Adipocyte (in vitro differentiated cells): Measurements from ENCODE around the gene MEGF6.

Experiments
- DNase-seq: peaks from one replicate; pipeline ENCODE4 v3.0.0-alpha.2; 2015; ENCODE audit warnings: low read depth
- H3K27me3 ChIP-seq: replicated peaks from 2 replicates; pipeline ENCODE4 v1.7.0; 2013; ENCODE audit warnings: mild to moderate bottlenecking, low read length, moderate library complexity; ENCODE audit not compliant: control insufficient read depth, insufficient read depth
- H3K36me3 ChIP-seq: 2 replicates; pipeline ENCODE4 v1.7.0; 2013; ENCODE audit warnings: low read length, mild to moderate bottlenecking, moderate library complexity; ENCODE audit not compliant: control insufficient read depth, insufficient read depth, severe bottlenecking
- H3K4me1 ChIP-seq: 2 replicates; pipeline ENCODE4 v1.7.0; 2013; ENCODE audit warnings: mild to moderate bottlenecking, low read length, moderate library complexity; ENCODE audit not compliant: control insufficient read depth, insufficient read depth
- H3K4me3 ChIP-seq: 2 replicates; pipeline ENCODE4 v1.7.0; 2013; ENCODE audit warnings: mild to moderate bottlenecking, low read length, moderate library complexity
- H3K9ac ChIP-seq: 2 replicates; pipeline ENCODE4 v1.7.0; 2013; ENCODE audit warnings: mild to moderate bottlenecking, low read length, moderate library complexity
- H3K9me3 ChIP-seq: 2 replicates; pipeline ENCODE4 v1.7.0; 2013; ENCODE audit warnings: mild to moderate bottlenecking, low read length, moderate library complexity; ENCODE audit not compliant: control insufficient read depth

Gene MEGF6

DNA sequence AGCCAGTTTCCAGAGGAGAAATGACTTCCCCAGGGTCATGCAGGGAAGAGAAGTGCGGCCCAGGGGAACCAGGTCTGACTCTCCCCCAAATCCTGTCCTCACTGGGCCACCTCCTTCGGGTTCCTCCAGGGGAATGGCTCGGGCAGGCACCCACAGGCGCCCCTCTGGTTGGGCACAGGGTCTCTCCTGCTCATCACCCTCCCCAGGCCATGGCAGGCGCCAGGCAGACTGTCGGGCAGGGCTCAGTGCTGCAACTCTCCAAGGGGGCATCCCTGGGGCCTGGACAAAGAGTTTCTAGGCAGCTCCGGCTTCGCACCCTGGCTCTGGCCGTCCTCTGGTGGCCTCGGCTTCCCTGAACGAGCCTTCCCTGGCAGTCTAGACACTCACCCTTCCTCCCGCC, 75.6 kb downstream of the MEGF6 start:
- no peaks in the 10 kb centered on the region for H3K27me3 ChIP-seq
- H3K4me3 ChIP-seq: no peak overlapping the region
- no peak overlapping the region for H3K9ac ChIP-seq
- peaks cover 7% of the 10 kb centered on the region for H3K4me1 ChIP-seq
- no peaks in the 10 kb centered on the region for H3K36me3 ChIP-seq
- no peaks in the 10 kb centered on the region for H3K9me3 ChIP-seq
- no peak for DNase-seq

DNA sequence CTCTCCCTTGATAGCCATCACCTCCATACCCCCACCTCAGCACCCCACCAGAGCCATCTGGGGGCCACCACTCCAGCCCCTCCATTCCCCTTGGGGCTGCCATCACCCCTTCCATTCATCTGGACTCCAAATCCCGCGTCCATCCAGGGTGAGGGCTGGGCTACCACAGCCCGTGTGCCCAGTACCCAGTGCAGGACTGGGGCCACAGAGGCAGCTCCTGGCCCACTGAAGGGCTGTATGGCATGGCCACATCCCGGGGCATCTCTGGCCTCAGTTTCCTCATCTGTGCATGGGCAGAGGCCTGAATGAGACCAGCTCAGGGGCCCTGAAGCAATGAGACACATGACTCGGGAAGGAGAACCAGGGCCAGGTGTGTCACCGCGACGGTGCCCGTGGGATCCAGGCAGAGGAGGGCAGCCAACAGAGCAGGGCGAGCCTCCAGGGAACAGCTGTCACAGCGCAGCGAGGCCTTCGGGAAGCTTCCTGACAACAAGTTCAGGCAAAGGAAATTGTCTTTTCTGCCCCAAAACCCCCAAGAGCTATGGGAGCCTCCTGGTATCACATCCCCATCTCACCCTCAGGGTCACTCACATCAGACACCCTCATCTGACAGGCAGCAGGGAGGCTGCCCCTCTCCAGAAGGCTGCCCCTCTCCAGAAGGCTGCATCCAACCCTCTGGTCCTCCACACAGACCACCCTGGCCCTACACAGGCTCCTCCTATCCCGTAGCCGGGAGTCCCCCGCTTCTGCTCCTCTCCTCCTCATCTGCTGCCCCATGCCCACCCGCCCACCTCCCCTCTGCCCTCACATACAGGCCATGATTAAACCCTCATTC, 76.3 kb downstream of the MEGF6 start:
- no peak overlapping the region for H3K4me3 ChIP-seq
- no peaks in the 10 kb centered on the region for H3K27me3 ChIP-seq
- no peaks in the 10 kb centered on the region for H3K36me3 ChIP-seq
- H3K4me1 ChIP-seq: peaks cover 12% of the 10 kb centered on the region
- no peak for DNase-seq
- H3K9ac ChIP-seq: no peak overlapping the region
- H3K9me3 ChIP-seq: no peaks in the 10 kb centered on the region

DNA sequence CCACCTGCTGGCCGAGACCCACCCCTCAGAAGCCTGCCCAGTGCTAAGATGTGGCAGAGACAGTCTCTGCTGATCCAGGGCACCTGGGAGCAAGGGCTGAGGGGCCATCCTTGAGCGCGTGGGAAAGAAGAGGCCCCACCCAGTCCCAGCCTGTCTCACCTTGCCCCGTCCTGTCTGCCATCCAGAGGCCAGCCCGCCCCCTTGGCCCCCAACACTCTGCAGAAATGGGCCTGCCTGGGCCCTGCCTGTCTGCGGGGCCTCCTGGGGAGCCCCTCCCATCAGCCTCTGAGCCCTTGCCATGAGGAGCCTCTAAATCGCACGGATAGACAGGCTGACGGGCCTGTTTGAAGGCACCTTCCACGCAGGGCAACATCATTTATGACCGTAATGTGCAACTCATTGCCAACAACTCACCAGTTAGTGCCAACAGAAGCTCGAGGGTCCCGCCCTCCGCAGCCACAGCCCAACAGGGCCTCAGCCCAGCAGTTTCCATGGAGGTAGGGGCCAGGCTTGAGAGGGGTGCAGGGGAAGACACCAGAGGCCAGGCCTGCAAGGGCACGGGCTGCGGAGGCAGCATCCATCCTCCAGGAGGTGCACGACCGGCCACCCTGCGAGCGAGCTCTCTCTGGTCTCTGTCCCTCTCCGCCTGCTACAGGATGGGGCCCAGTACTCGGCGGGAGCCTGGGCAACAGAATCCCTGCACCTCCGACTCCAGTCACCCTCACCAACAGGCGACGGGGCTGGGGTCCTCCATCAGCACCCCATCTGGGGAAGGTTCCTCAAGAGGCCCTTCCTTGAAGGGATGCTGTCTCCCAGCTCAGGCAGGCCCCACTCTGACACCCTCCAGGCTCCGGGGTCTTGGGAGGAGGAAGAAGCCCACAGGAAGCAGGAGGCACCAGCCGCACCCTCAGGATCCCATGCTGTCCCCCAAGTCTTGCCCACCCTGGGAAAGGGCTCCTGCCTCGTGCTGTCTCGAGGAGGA, 78.0 kb downstream of the MEGF6 start:
- Histone ChIP-seq H3K4me3 (no peak overlapping the region), H3K27me3 (no peaks in the 10 kb centered on the region), H3K36me3 (no peaks in the 10 kb centered on the region), H3K9ac (no peak overlapping the region), H3K9me3 (no peaks in the 10 kb centered on the region), H3K4me1 (peaks cover 20% of the 10 kb centered on the region)
- DNase-seq: no peak

DNA sequence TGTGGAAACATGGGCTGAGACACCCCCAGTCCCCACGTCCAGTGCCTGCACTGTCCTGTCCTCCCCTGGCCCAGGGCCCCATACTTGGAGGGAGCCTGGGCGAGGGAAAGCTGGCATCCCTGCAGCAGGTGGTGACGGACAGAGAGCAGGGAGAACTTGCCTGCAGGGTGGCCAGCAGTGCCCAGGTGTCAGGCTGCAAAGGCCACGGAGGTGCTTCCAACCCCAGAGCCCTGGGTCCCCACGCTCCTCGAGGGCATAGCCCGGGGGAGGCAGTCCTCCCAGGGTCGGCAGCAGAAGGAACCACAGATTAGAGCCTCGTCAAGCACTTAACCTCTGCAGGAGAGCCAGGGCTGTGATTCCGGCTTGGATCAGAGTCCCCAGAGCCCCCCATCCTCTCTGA, 79.4 kb downstream of the MEGF6 start:
- no peak for DNase-seq
- H3K4me3 ChIP-seq: no peak overlapping the region
- no peaks in the 10 kb centered on the region for H3K9me3 ChIP-seq
- no peak overlapping the region for H3K9ac ChIP-seq
- no peaks in the 10 kb centered on the region for H3K36me3 ChIP-seq
- no peaks in the 10 kb centered on the region for H3K27me3 ChIP-seq
- peaks cover 20% of the 10 kb centered on the region for H3K4me1 ChIP-seq

DNA sequence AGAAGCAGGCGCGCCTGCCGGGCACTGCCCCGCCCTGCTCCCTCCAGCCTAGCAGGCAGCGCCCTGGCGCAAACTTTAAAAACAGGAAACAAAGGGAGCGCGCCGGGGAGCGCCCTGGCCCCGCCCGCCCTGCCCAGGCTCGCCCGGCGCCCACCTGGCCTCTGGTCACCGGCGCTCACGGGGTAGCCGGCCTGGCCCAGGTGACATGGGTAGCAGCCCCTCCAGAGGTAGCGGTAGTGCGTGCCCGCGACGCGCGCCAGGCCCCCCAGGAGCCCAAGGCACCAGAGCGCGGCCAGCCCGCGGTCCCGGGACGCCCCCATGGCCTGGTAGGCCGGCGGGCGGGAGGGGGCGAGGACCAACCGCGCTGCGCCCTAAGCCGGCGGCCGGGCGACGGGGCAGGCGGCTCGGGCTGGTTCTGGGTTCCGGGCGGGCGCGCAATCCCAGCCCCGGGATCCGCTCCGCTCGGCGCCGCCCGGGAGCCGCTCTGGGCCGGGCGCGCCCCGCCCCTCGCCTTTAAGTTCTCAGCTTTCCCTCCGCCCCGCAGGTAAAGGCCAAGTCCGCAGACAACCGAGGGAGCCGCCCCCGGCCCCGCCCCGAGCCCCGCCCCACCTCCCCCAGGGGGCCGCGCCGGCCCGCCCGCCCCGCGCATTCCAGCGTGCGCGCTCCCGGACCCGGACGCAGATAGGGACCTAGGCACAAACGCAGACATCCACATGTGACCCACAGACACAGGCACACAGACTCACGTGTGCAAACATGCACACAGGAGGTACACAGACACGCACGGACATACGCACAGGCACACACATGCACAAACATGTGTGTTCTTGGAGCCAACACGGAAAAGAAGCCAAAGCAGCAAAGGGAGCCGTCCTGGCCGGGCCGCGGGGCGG, 80.1 kb downstream of the MEGF6 start:
- peak; percentile 63 for DNase-seq

DNA sequence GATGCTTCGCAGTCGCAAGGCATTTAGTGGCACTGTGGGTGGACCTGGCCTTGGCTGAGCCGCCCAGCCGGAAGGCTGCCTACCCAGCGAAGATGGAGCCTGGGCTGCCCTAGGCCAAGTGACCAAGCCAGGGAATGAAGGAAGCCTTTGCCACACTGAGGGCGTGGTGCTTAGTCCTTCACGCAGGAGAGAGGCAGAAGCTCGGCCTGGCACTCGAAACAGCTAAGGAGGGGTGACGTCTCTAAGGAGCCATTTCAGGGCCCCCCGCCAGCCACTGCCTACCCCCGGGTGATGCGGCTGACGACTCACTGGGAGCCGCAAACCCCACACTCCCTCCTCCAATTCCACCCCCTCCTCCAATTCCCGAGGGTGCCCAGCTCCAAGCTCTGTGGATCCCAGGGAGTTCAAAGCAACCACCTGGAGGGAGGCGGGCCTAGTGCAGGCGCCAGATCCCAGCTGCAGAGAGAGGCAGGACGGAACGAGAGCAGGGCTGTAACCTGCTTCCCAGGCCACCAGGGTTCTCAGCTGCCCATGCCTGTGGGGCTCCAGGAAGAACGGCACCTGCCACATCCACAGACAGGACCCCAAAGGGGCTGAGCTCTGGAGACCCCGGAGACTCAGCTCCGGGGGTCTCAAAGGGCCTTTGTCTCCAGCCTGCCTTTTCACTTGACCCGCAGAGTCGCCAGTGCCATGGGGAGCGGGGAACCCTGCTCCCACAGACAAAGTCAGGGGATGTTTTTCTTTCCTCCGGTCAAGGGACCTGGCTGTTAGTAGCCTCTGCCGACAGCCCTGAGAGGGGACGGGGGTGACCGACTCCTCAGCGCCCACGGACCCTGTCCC, 81.0 kb downstream of the MEGF6 start:
- peak overlapping the region; percentile 81 for H3K9ac ChIP-seq
- H3K4me3 ChIP-seq: peak overlapping the region; percentile 77

More for the DNA sequence above, 80.1 kb downstream of the MEGF6 start:
- H3K27me3 ChIP-seq: no peaks in the 10 kb centered on the region
- no peaks in the 10 kb centered on the region for H3K9me3 ChIP-seq
- H3K4me3 ChIP-seq: peak overlapping the region; percentile 77
- no peaks in the 10 kb centered on the region for H3K36me3 ChIP-seq
- H3K4me1 ChIP-seq: peaks cover 14% of the 10 kb centered on the region
- peak overlapping the region; percentile 81 for H3K9ac ChIP-seq

DNA sequence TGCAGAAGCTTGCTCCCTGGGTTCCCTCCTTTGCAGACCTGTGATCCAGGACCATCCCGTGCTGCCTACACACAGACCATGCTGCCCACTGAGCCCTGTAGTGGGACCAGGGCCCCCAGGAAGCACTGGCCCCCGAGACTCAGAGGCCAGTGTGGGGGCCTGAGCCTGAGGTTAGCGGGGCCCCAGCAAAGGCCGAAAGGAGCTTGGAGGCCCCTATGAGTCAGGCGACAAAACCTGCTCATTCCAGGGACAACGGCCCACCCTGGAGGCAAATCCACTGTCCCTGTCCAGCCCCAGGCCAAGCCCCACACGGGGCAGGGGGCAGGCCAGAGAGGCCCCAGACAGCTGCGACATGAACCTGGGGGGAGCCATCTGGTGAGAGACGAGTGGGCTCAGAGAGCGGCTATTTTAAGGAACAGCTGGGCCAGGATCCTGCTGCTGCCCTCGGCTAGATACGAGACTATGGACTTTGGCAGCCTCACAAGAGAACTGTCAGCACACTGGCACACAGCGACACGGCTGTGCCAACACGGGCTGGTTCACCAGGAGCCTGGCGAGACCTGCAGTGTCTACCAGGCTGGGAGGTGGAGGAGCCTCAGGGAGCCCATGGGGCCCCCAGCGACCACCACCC, 82.1 kb downstream of the MEGF6 start:
- Histone ChIP-seq H3K4me3 (peak overlapping the region; percentile 77), H3K9me3 (no peaks in the 10 kb centered on the region), H3K4me1 (peaks cover 14% of the 10 kb centered on the region), H3K36me3 (no peaks in the 10 kb centered on the region), H3K9ac (peak overlapping the region; percentile 81), H3K27me3 (no peaks in the 10 kb centered on the region)
- DNase-seq: no peak

More for the DNA sequence above, 81.0 kb downstream of the MEGF6 start:
- DNase-seq: no peak
- peaks cover 14% of the 10 kb centered on the region for H3K4me1 ChIP-seq
- no peaks in the 10 kb centered on the region for H3K9me3 ChIP-seq
- no peaks in the 10 kb centered on the region for H3K27me3 ChIP-seq
- H3K36me3 ChIP-seq: no peaks in the 10 kb centered on the region

DNA sequence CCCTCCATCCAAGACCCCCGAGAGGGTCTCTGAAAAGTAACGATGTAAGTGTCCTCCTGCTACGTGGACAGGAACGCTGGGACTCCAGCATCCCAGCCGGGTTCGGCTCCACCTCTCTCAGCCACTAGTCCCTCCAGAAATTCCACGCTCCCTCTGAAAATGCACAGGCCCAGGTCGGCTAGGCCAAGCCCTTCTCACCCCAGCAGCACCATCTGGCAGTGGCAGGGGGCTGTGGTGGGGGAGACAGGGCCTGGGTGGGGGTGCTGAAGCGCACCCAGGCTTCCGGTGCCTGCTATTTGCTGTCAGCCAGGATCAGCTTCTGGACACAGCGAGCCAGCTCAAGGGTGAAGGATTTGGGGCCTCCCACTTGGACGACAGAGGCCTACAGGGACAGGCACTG, 83.5 kb downstream of the MEGF6 start:
- Histone ChIP-seq H3K4me1 (peaks cover 14% of the 10 kb centered on the region), H3K4me3 (no peak overlapping the region), H3K27me3 (no peaks in the 10 kb centered on the region), H3K9me3 (no peaks in the 10 kb centered on the region), H3K36me3 (no peaks in the 10 kb centered on the region), H3K9ac (no peak overlapping the region)
- DNase-seq: no peak

DNA sequence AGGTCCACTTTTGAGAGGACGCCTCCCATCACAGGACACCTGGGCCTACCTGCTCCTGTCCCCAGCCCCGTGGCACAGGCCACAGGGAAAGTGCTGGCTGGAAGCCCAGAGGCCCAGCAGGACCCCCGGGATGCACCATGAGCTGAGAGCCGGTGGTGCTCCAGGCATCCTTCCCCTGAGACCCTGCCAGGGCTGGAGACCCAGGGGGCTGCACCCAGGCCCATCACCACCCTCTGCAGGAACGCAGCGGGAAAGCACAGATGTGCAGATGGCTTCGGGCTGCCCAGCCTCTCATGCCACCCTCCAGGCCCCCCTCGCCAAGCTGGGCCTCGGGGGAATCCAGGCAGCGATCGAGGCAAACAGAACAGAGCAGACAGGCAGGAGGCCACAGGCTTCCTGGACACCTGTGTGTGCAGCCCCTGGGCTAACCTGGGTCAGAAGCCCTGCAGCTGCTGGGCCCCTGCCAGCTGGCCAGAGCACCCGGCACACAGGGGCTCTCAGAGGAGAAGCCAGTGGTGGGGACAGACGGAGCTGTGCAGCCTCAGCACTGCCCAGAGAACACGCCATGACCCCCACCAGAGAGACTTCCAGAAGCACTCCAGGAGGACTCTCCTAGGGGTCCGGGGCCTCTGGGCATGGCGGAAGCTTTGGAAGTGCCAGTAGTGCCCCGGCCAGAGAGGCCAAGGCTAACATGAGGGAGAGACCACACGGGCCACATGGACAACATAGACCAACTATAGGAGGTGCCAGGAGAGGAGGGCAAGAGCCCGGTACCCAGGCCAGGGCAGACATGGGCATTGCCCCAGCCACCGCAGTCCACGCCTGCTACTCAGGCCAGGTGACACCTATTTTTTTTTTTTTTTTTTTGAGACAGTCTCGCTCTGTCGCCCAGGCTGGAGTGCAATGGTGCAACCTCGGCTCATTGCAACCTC, 85.5 kb downstream of the MEGF6 start:
- no peak for DNase-seq
- H3K9me3 ChIP-seq: no peaks in the 10 kb centered on the region
- no peaks in the 10 kb centered on the region for H3K27me3 ChIP-seq
- peaks cover 14% of the 10 kb centered on the region for H3K4me1 ChIP-seq
- no peak overlapping the region for H3K4me3 ChIP-seq
- no peak overlapping the region for H3K9ac ChIP-seq
- no peaks in the 10 kb centered on the region for H3K36me3 ChIP-seq
